Measurements from ENCODE around the gene FOXJ1.

FOXJ1 gene

DNA sequence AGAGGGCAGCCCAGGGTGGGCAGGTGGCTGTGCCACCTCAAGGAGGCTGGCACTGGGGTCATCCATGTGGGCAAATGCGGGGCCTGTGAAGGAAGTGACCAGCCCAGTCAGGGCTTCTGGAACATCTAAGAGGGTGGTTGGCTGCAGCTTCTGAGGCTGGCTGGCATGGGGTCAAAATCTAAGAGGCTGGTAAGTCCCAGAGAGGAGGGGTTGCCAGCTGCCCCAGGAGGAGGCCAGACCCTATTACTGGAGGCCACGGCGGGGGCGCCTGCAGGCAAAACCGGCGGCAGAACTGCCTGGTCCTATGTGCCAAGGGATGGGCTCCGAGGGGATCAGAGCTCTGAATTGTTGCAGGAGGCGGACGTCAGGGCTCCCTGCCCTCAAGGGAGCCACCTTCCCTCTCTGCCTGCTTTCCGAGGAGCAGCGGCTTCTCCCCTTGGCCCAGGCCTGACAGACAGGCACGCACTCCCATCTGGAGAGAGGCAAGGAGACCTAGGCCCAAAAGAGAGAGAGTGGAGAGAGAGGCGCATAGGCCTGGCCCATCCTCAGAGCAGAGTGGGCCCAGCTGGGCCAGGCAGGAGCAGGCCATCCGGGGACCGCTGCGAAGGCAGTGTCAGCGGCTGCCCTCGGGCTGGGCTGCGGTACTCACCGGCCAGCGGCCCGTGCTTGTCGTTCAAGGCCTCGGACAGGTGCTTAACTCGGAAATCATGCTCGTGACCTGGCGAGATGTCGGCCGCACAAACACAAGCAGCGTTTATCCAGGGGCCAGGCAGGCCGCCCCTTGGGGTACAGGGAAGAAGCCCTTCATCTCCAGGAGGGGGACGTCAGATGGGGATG is 51.1 kb downstream of the FOXJ1 start:
- no peak for DNase-seq

- no peak for DNase-seq
These were observed 52.0 kb downstream of the FOXJ1 start for GRCh38 chr17:76088868-76089576.

- DNase-seq: no peak
These were observed 52.8 kb downstream of the FOXJ1 start for GRCh38 chr17:76088041-76088867.

- DNase-seq: no peak
These were observed 53.5 kb downstream of the FOXJ1 start for GRCh38 chr17:76087531-76087930.

- no peak for DNase-seq
These were observed 54.7 kb downstream of the FOXJ1 start for GRCh38 chr17:76086384-76086783.
